Breast epithelium (tissue), 4 donors: ENCODE data around the gene SLBP. TPM values are rescaled to one million over a fixed set of nuclear protein-coding genes. Genes with fewer than 3 reads are reported as not detected.

Source experiments
- DNase-seq, 2 donors: peaks; one replicate each; pipeline ENCODE4 v3.0.0-alpha.2; 2019; ENCODE audit warnings: low spot score in 2 of 2
- H3K27ac ChIP-seq, 2 donors: fragments of 200-600 bp; sonication (generic) in 1 of 2; one replicate each; pipeline ENCODE4 v1.5.1; 2016 to 2019; ENCODE audit warnings: mild to moderate bottlenecking in 1 of 2
- H3K27me3 ChIP-seq, 2 donors: fragments of 200-600 bp; sonication (generic) in 1 of 2; one replicate each; pipeline versions ENCODE4 v1.5.1 to v1.6.0; 2017 to 2019; ENCODE audit warnings: control low read depth in 1 of 2, mild to moderate bottlenecking in 1 of 2
- H3K36me3 ChIP-seq: fragments of 200-600 bp; one replicate; pipeline ENCODE4 v1.5.1; 2019
- H3K4me1 ChIP-seq, 2 donors: fragments of 200-600 bp; sonication (generic); one replicate each; pipeline ENCODE4 v1.5.1; 2016 to 2019; ENCODE audit warnings: control low read depth in 1 of 2
- H3K4me3 ChIP-seq, 3 donors: fragments of 200-600 bp; sonication (generic); 1 replicate in 2 of 3; 2 replicates in 1 of 3; pipeline ENCODE4 v1.5.1; 2016 to 2019; ENCODE audit warnings: mild to moderate bottlenecking in 3 of 3, moderate library complexity in 2 of 3
- H3K9me3 ChIP-seq, 2 donors: fragments of 200-600 bp; sonication (generic) in 1 of 2; one replicate each; pipeline ENCODE4 v1.5.1; 2016 to 2019; ENCODE audit warnings: control low read depth in 1 of 2
- CTCF ChIP-seq, 3 donors: fragments of 450-650 bp; IDR thresholded peaks; one replicate each; pipeline ENCODE4 v1.5.1; 2016 to 2017; ENCODE audit warnings: antibody characterized with exemption in 3 of 3, mild to moderate bottlenecking in 3 of 3, moderate library complexity in 3 of 3
- POLR2A ChIP-seq: fragments of 450-650 bp; IDR thresholded peaks from one replicate; pipeline ENCODE4 v1.6.1; 2016; ENCODE audit warnings: antibody characterized with exemption, mild to moderate bottlenecking, moderate library complexity
- POLR2AphosphoS5 ChIP-seq, 3 donors: sonication (generic); formaldehyde crosslinking; IDR thresholded peaks; one replicate each; pipeline ENCODE4 v1.6.1; 2017; ENCODE audit warnings: antibody characterized with exemption in 3 of 3
- intact Hi-C: fragments of 100-400 bp; cut with DNase I; formaldehyde crosslinking; loops from one replicate; pipeline ENCODE4 v1.15.1; 2023; ENCODE audit warnings: low total_unique reads
- total RNA-seq, 3 donors: library from RNA; depleted of rRNA; stranded (reverse); fragments of >200 nt; gene quantifications; one replicate each; pipeline ENCODE4 v1.1.0, GENCODE V29; 2016

Gene SLBP
- total RNA-seq, 3 donors from 2014 or later, result 45.1 to 52.0 (median 45.6) TPM

- Histone ChIP-seq H3K4me3 (no peak overlapping the region), H3K27ac (no peak overlapping the region), H3K36me3 (no peaks in the 10 kb centered on the region), H3K4me1 (peaks cover 5 to 8% of the 10 kb centered on the region in 2 donors), H3K9me3 (no peaks in the 10 kb centered on the region), H3K27me3 (no peaks in the 10 kb centered on the region)
- intact Hi-C loops, result no loop called here
- TF ChIP-seq CTCF (IDR thresholded peaks at IDR 0.05) (no peak), POLR2A (no peak), POLR2AphosphoS5 (IDR thresholded peaks at IDR 0.05) (no peak)
- DNase-seq, result no peak
These were observed 2.3 kb upstream of the SLBP start for GRCh38 chr4:1714303-1715001.

- Histone ChIP-seq H3K36me3 (no peaks in the 10 kb centered on the region), H3K4me1 (peaks cover 5 to 7% of the 10 kb centered on the region in 2 donors), H3K27ac (peak overlapping the region; percentile 99), H3K27me3 (no peaks in the 10 kb centered on the region), H3K4me3 (peak overlapping the region; percentile 82 to 91 (median 89)), H3K9me3 (no peaks in the 10 kb centered on the region)
- TF ChIP-seq CTCF (IDR thresholded peaks at IDR 0.05), result no peak
- no peak for TF ChIP-seq POLR2A
- TF ChIP-seq POLR2AphosphoS5 (IDR thresholded peaks at IDR 0.05), result no peak
- intact Hi-C loops, result no loop called here
- no peak for DNase-seq
These were observed 1.1 kb upstream of the SLBP start for GRCh38 chr4:1713003-1713851.

- no peaks in the 10 kb centered on the region for H3K36me3 ChIP-seq
- peak overlapping the region; percentile 99 for H3K27ac ChIP-seq
- intact Hi-C loops, result no loop called here
- no peak for DNase-seq
- no peaks in the 10 kb centered on the region for H3K9me3 ChIP-seq
- peak overlapping the region; percentile 82 to 91 (median 89) for H3K4me3 ChIP-seq
- no peaks in the 10 kb centered on the region for H3K27me3 ChIP-seq
- peaks cover 5 to 7% of the 10 kb centered on the region in 2 donors for H3K4me1 ChIP-seq
- no peak for TF ChIP-seq CTCF (IDR thresholded peaks at IDR 0.05)
- TF ChIP-seq POLR2A, result no peak
- TF ChIP-seq POLR2AphosphoS5 (IDR thresholded peaks at IDR 0.05), result peak in 1 of 3 donors; percentile 26
These were observed 426 bp downstream of the SLBP start for GRCh38 chr4:1711571-1712215.

- intact Hi-C loops, result no loop called here
- TF ChIP-seq CTCF (IDR thresholded peaks at IDR 0.05) (no peak), POLR2A (no peak), POLR2AphosphoS5 (IDR thresholded peaks at IDR 0.05) (no peak)
- DNase-seq, result no peak
- Histone ChIP-seq H3K27ac (peak overlapping the region; percentile 99), H3K4me1 (peaks cover 5 to 7% of the 10 kb centered on the region in 2 donors), H3K27me3 (no peaks in the 10 kb centered on the region), H3K4me3 (peak overlapping the region; percentile 82 to 91 (median 89)), H3K9me3 (no peaks in the 10 kb centered on the region), H3K36me3 (no peaks in the 10 kb centered on the region)
These were observed 1.0 kb downstream of the SLBP start for GRCh38 chr4:1711055-1711570.
